ENCODE measurements around the gene CRIP2. TPM values are rescaled to one million over a fixed set of nuclear protein-coding genes. Genes with fewer than 3 reads are reported as not detected.

Gene CRIP2
- total RNA-seq, 1 donor from 2014 or later: 247 TPM

DNA sequence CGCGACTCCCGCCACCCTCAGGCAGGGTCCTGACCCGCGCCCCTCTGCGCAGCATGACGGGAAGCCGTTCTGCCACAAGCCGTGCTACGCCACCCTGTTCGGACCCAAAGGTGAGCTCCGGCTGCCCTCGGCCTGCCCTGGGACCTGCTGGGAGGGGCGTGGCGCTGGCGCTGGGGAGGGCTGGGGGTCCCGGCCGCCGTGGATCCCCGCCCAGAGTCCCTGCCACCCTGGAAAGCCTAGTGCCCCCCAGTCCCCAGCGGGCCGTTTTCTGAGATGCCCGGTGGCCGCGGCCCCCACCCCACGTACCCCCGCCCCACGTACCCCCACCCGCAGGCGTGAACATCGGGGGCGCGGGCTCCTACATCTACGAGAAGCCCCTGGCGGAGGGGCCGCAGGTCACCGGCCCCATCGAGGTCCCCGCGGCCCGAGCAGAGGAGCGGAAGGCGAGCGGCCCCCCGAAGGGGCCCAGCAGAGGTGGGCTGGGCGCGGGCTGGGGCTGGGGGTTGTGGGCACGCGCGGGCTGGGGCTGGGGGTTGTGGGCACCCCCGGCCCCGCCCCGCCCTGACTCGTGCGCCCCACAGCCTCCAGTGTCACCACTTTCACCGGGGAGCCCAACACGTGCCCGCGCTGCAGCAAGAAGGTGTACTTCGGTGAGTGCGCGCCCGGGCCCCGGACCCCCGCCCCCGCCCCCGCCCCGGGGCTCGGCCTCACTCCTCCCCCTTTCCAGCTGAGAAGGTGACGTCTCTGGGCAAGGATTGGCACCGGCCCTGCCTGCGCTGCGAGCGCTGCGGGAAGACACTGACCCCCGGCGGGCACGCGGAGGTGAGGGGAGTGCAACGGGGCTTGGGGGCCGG is 4.0 kb downstream of the CRIP2 start:
- Mint-ChIP-seq H3K27me3 (ENCODE audit: low read depth) (no peaks in the 10 kb centered on the region), H3K4me1 (ENCODE audit: low read depth) (peaks cover 55% of the 10 kb centered on the region), H3K36me3 (ENCODE audit: low read depth) (peaks cover 2% of the 10 kb centered on the region)

GRCh38 chr14:105479431-105480158 is 5.0 kb downstream of the CRIP2 start:
- no peaks in the 10 kb centered on the region for H3K27me3 Mint-ChIP-seq (ENCODE audit: low read depth)
- peak overlapping the region; percentile 99 for H3K27ac Mint-ChIP-seq (ENCODE audit: unreplicated experiment)

More for the DNA sequence above, 4.0 kb downstream of the CRIP2 start:
- DNase-seq (ENCODE audit: low spot score): no peak
- no peak for TF ChIP-seq CTCF (IDR thresholded peaks at IDR 0.05)
- H3K4me3 Mint-ChIP-seq (ENCODE audit: unreplicated experiment): no peak overlapping the region
- no peak overlapping the region for H3K27ac Mint-ChIP-seq (ENCODE audit: unreplicated experiment)
- no peaks in the 10 kb centered on the region for H3K9me3 Mint-ChIP-seq (ENCODE audit: low read depth)

GRCh38 chr14:105480199-105480746 is 5.7 kb downstream of the CRIP2 start:
- Mint-ChIP-seq H3K4me3 (ENCODE audit: unreplicated experiment) (no peak overlapping the region), H3K9me3 (ENCODE audit: low read depth) (no peaks in the 10 kb centered on the region), H3K36me3 (ENCODE audit: low read depth) (peaks cover 2% of the 10 kb centered on the region), H3K27ac (ENCODE audit: unreplicated experiment) (peak overlapping the region; percentile 99), H3K4me1 (ENCODE audit: low read depth) (peaks cover 66% of the 10 kb centered on the region), H3K27me3 (ENCODE audit: low read depth) (no peaks in the 10 kb centered on the region)
- no peak for DNase-seq (ENCODE audit: low spot score)
- no peak for TF ChIP-seq CTCF (IDR thresholded peaks at IDR 0.05)

More at GRCh38 chr14:105479431-105480158, 5.0 kb downstream of the CRIP2 start:
- peaks cover 2% of the 10 kb centered on the region for H3K36me3 Mint-ChIP-seq (ENCODE audit: low read depth)
- DNase-seq (ENCODE audit: low spot score): no peak
- no peak for TF ChIP-seq CTCF (IDR thresholded peaks at IDR 0.05)
- no peak overlapping the region for H3K4me3 Mint-ChIP-seq (ENCODE audit: unreplicated experiment)
- peaks cover 63% of the 10 kb centered on the region for H3K4me1 Mint-ChIP-seq (ENCODE audit: low read depth)
- H3K9me3 Mint-ChIP-seq (ENCODE audit: low read depth): no peaks in the 10 kb centered on the region

DNA sequence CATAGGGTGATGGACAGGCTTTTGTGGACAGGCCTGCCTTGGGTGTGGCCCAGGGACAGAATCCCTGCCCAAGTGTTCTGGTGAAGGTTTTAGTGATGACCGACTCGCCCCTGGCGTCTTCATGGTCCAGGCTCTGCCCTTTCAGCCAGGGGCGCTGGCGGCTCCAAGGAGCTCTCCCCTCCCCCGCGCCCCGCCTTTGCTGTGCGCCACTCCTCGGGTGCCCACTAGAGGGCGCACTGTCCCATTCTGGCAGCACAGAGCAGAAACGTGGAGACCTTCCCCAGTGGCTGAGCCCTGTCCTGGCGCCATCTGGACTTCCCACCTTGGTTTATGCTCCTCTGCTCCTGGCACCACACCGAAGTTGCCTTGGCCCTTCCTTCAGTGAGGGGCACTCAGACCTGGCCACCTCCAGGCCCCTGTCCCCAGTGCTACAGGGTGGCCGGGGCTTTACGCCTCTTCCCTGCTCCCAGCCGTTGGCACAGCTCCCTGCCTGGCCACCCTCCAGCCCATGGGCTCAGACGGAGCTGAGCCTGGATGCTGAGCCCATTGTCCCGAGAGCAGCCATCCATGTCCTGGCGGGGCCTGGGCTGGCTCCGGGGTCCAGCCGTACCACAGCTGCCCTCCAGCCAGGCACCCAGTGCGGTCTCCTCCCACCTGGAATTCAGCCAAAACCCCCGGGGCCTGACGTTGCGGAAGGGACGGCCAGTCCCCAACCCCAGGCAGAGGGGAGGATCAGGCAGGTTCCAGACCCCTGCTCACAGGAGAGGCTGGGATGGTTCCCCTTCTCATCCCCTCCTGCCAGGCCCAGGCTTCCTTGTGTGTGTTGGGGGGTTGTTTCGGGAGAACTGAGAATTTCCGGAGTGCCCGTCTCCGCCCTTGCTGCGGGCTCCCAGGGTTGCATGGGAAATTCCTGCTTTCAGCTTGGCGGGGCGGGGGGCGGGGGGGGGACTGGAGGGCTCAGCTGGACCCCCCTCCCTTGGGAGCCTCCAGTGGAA is 6.5 kb downstream of the CRIP2 start:
- Mint-ChIP-seq H3K27ac (ENCODE audit: unreplicated experiment) (peak overlapping the region; percentile 99), H3K4me3 (ENCODE audit: unreplicated experiment) (peak overlapping the region; percentile 67)

More for the DNA sequence above, 6.5 kb downstream of the CRIP2 start:
- Mint-ChIP-seq H3K9me3 (ENCODE audit: low read depth) (no peaks in the 10 kb centered on the region), H3K36me3 (ENCODE audit: low read depth) (peaks cover 2% of the 10 kb centered on the region), H3K4me1 (ENCODE audit: low read depth) (peaks cover 71% of the 10 kb centered on the region), H3K27me3 (ENCODE audit: low read depth) (no peaks in the 10 kb centered on the region)
- peak; percentile 100 for TF ChIP-seq CTCF (IDR thresholded peaks at IDR 0.05)
- no peak for DNase-seq (ENCODE audit: low spot score)

Measured in chondrocyte (in vitro differentiated cells).